Heart left ventricle (tissue), 16 donors: ENCODE results near the gene MED10. TPM values are rescaled to one million over a fixed set of nuclear protein-coding genes. Genes with fewer than 3 reads are reported as not detected.

Source experiments
- ATAC-seq, 4 donors: fragments of 200-7000 bp; cut with Tn5 transposase; one replicate each; pipeline ENCODE4 v1.9.1; 2020 to 2022; ENCODE audit warnings: moderate library complexity in 4 of 4, mild to moderate bottlenecking in 3 of 4, moderate number of reproducible peaks in 1 of 4
- DNase-seq, 5 donors: peaks; one replicate each; pipeline ENCODE4 v3.0.0-alpha.2; 2020
- H3K27ac ChIP-seq, 12 donors: fragments of 200-600 bp; sonication (generic) in 4 of 12; one replicate each; pipeline versions ENCODE4 v1.5.0 to v1.8.0; 2016 to 2022; ENCODE audit warnings: mild to moderate bottlenecking in 2 of 12
- H3K27me3 ChIP-seq, 9 donors: fragments of 200-600 bp; sonication (generic) in 2 of 9; one replicate each; pipeline versions ENCODE4 v1.5.1 to v1.8.0; 2016 to 2022; ENCODE audit warnings: mild to moderate bottlenecking in 3 of 9
- H3K36me3 ChIP-seq, 9 donors: fragments of 200-600 bp; sonication (generic) in 2 of 9; one replicate each; pipeline versions ENCODE4 v1.5.0 to v1.8.0; 2018 to 2022; ENCODE audit warnings: mild to moderate bottlenecking in 2 of 9
- H3K4me1 ChIP-seq, 12 donors: fragments of 200-600 bp; sonication (generic) in 4 of 12; one replicate each; pipeline versions ENCODE4 v1.5.0 to v1.8.0; 2016 to 2022; ENCODE audit warnings: mild to moderate bottlenecking in 3 of 12
- H3K4me3 ChIP-seq, 12 donors: fragments of 200-600 bp; sonication (generic) in 4 of 12; one replicate each; pipeline versions ENCODE4 v1.5.0 to v1.8.0; 2017 to 2022; ENCODE audit warnings: mild to moderate bottlenecking in 9 of 12, moderate library complexity in 4 of 12
- H3K9me3 ChIP-seq, 12 donors: fragments of 200-600 bp; sonication (generic) in 4 of 12; one replicate each; pipeline versions ENCODE4 v1.5.0 to v1.8.0; 2016 to 2022; ENCODE audit warnings: mild to moderate bottlenecking in 1 of 12
- CTCF ChIP-seq, 12 donors: fragments of 200-600 bp; sonication (generic) in 4 of 12; IDR thresholded peaks; one replicate each; pipeline versions ENCODE4 v1.5.0 to v1.8.0; 2018 to 2022; ENCODE audit warnings: antibody characterized with exemption in 12 of 12, mild to moderate bottlenecking in 5 of 12
- POLR2A ChIP-seq, 2 donors: fragments of 450-650 bp; IDR thresholded peaks; one replicate each; pipeline ENCODE4 v1.6.1; 2017; ENCODE audit warnings: antibody characterized with exemption in 2 of 2, mild to moderate bottlenecking in 2 of 2, moderate library complexity in 2 of 2
- WGBS, 4 donors: extraction: QIAGEN DNeasy Blood & Tissue Kit in 2 of 4; methylation state at CpG; one replicate each; pipeline versions ENCODE4 v1.1.5 to v1.1.7; 2013 to 2018; 5-methylcytosine and 5-hydroxymethylcytosine counted together
- intact Hi-C, 10 donors: fragments of 100-400 bp; cut with DNase I; formaldehyde crosslinking; loops; one replicate each; pipeline versions ENCODE4 v1.11.1 to v1.14.2; 2022
- polyA plus RNA-seq, 2 donors: library from polyadenylated mRNA; stranded (reverse); fragments of 200-250 nt; gene quantifications; one replicate each; pipeline ENCODE4 v1.2.3, GENCODE V29; 2013
- total RNA-seq, 9 donors: library from RNA; depleted of rRNA in 2 of 9; stranded (reverse); fragments of >200 nt in 2 of 9; fragmentation: NEBNext Ultra II Directional in 3 of 9; extraction: Animal tissue kit (Norgen Biotek cat#: 25700) in 3 of 9; gene quantifications; one replicate each; pipeline versions ENCODE4 v1.1.0 to v1.2.4, GENCODE V29; 2016 to 2023
- donor health status: ischemic (EF 13 %, LVEDD 7.1; RV severe dilation, severe dysfunction).
- donor health status: healthy with polysubstance abuse.
- donor health status: DM: no; HTN: yes; CAD: no.
- donor health status: DM: no; HTN: no; CAD: no.
- donor health status: ischemic (EF 25% LVEDD 6.9; RV normal size, moderate dysfunction).
- donor health status: ischemic (EF 25% LVEDD 5.7; RV mildly dilated, moderate dysfunction).
- donor health status: healthy.
- donor health status: DM: yes; HTN: yes; CAD: no.
- donor health status: ischemic (EF 35%, LVEDD 5.7; RV mildly dilated, moderate dysfunction).
- donor health status: nonischemic (EF 11% LVEDD 7.7; RV severe dilation, severe dysfunction).
- donor health status: DM: yes; HTN: yes; CAD: no.
- donor health status: PGD.
- donor health status: ischemic (EF 29% LVEDD 5.4; RV normal size, mild dysfunction).
- donor health status: nonischemic (EF 23%, LVEDD 6.1; RV moderate dilation, normal function).

Gene MED10
- total and polyA plus RNA-seq, 11 donors, result 13.2 to 51.9 (median 23.9) TPM

DNA sequence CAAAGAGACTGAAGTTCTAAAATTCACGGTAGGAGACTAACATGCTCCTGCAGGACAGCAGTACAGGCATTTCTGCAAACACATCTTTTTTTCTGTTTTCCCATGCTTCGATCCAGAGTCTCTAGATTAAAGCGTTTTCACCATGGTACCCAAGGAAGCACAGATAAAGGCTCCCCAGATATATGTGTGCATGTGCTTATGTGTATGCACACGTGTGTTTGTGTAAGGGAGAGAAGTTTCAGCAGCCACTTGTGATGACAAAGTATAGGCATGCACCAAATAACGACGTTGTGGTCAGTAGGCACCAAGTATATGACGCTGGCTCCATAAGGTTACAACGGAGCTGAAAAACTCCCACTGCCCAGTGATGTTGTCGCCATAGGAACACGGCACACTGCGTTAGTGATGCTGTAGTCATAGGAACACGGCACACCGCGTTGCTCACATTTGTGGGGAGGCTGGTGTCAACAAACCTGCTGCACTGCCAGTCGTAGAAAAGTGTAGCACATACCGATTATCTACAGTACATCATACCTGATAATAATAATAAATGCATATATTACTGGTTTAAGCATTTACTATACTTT, 21.7 kb downstream of the MED10 start:
- no peaks in the 10 kb centered on the region for H3K4me1 ChIP-seq

DNA sequence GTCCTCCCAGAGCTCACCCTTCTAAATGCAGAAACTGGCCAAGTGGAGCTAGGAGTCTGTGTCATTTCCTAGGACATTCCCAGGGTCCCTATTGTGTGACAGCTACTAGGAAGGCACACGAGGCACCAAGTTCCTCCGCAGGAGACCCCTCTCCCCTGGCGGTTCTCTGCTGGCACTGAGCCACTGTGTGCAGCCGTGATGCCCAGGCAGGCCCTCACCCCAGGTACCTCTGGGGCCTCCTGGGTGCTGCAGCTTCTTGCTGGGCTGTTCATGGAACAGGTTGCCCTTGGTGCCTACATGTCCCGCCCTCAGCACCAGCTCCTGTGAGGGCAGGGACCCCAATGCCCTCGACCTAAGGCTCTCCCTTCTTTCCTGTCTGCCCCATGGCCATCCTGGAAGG, 23.1 kb downstream of the MED10 start:
- DNase-seq (no peak), ATAC-seq (no peak)
- Histone ChIP-seq H3K4me3 (no peak overlapping the region), H3K9me3 (no peaks in the 10 kb centered on the region), H3K36me3 (peaks cover 0 to 22% (median 0%) of the 10 kb centered on the region in 9 donors), H3K27ac (no peak overlapping the region), H3K4me1 (no peaks in the 10 kb centered on the region), H3K27me3 (no peaks in the 10 kb centered on the region)
- intact Hi-C loops, result no loop called here
- TF ChIP-seq POLR2A (IDR thresholded peaks at IDR 0.05) (no peak), CTCF (IDR thresholded peaks at IDR 0.05) (no peak)
- WGBS, 4 donors, result 63 to 80% (median 75%) methylated on average over 6 of the region's 6 CpGs

More for the DNA sequence above, 21.7 kb downstream of the MED10 start:
- peaks cover 0 to 24% (median 5%) of the 10 kb centered on the region in 9 donors for H3K36me3 ChIP-seq
- peaks cover 0 to 3% (median 0%) of the 10 kb centered on the region in 12 donors for H3K9me3 ChIP-seq
- DNase-seq (no peak), ATAC-seq (no peak)
- H3K27ac ChIP-seq, result no peak overlapping the region
- no peak for TF ChIP-seq POLR2A (IDR thresholded peaks at IDR 0.05)
- TF ChIP-seq CTCF (IDR thresholded peaks at IDR 0.05), result no peak
- H3K27me3 ChIP-seq, result no peaks in the 10 kb centered on the region
- WGBS, 4 donors, result 92 to 93% (median 92%) methylated on average over 16 of the region's 16 CpGs
- no peak overlapping the region for H3K4me3 ChIP-seq
- intact Hi-C loops, result no loop called here

- H3K4me1 ChIP-seq, result no peaks in the 10 kb centered on the region
- intact Hi-C loops, result no loop called here
- no peaks in the 10 kb centered on the region for H3K27me3 ChIP-seq
- H3K9me3 ChIP-seq, result no peaks in the 10 kb centered on the region
- TF ChIP-seq POLR2A (IDR thresholded peaks at IDR 0.05) (no peak), CTCF (IDR thresholded peaks at IDR 0.05) (no peak)
- peaks cover 0 to 22% (median 0%) of the 10 kb centered on the region in 9 donors for H3K36me3 ChIP-seq
- no peak overlapping the region for H3K4me3 ChIP-seq
- no peak overlapping the region for H3K27ac ChIP-seq
- WGBS, 4 donors, result 59 to 87% (median 78%) methylated on average over 3 of the region's 3 CpGs
- no peak for ATAC-seq
- no peak for DNase-seq
These were observed 23.5 kb downstream of the MED10 start for GRCh38 chr5:6354848-6355247.

DNA sequence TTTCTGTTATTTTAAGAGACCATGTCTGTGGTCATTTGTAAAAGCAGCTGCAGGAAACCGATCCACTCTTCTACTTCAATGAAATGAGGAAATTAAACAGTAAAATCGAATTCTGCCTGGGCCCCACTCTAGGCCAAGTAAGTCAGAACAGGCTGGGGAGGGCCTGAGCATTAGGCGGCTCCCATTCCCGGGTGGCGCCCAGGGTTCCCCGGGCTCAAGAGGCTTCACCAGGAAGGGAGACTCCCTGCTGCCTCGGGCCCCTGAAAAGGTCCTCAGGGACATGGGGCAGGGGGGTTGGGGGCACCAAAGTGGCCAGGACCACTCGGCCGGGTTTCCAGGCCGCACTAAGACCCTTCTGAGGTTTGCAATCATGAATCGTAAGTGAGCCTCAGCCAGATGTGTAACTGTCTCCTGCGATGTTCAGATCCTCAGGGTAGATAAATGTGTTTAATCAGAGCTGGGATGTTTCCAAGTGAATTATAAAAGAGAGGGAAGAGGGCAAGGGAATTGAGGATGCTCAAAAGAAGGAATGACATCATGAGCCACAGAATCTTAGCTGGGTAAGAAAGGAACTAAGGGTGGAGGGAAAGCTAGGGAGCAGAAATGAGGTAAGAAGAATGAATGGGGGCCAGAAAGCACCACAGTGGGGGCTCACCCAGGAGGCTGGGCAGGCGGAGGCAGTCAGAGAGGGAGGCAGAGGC, 24.6 kb downstream of the MED10 start:
- intact Hi-C loops, result no loop called here
- no peaks in the 10 kb centered on the region for H3K9me3 ChIP-seq
- H3K4me3 ChIP-seq, result no peak overlapping the region
- H3K27me3 ChIP-seq, result no peaks in the 10 kb centered on the region
- peaks cover 0 to 19% (median 0%) of the 10 kb centered on the region in 9 donors for H3K36me3 ChIP-seq
- no peak overlapping the region for H3K27ac ChIP-seq
- ATAC-seq (no peak), DNase-seq (no peak)
- WGBS, 4 donors, result 88 to 90% (median 89%) methylated on average over 13 of the region's 13 CpGs
- H3K4me1 ChIP-seq, result no peaks in the 10 kb centered on the region
- TF ChIP-seq POLR2A (IDR thresholded peaks at IDR 0.05) (no peak), CTCF (IDR thresholded peaks at IDR 0.05) (no peak)
